WTC11 (cell line): ENCODE data around the gene SH3PXD2A. TPM values are rescaled to one million over a fixed set of nuclear protein-coding genes. Genes with fewer than 3 reads are reported as not detected.

Experiments used
- ATAC-seq: fragments of 200-7000 bp; cut with Tn5 transposase; 2 replicates; pipeline ENCODE4 v1.10.0; 2021; ENCODE audit warnings: mild to moderate bottlenecking, moderate library complexity
- CTCF ChIA-PET: fragments of 300-600 bp; sonication (Branson Sonifier 250); formaldehyde crosslinking; loops from one replicate; lab custom pipeline; 2021; ENCODE audit warnings: antibody characterized with exemption; lab: Charles Lee
- POLR2A ChIA-PET: fragments of 350-600 bp; sonication (Branson Sonifier 250); formaldehyde crosslinking; loops from one replicate; lab custom pipeline; 2021; ENCODE audit warnings: antibody characterized with exemption; lab: Charles Lee
- DNase-seq: peaks from one replicate; pipeline ENCODE4 v3.0.0; 2021; ENCODE audit warnings: low spot score
- H3K27ac Mint-ChIP-seq: 2 replicates; pipeline ENCODE4 v1.8.0; 2021; ENCODE audit warnings: mixed read lengths
- H3K27me3 Mint-ChIP-seq: 2 replicates; pipeline ENCODE4 v1.8.0; 2021; ENCODE audit warnings: low read depth, mild to moderate bottlenecking, moderate library complexity, mixed read lengths
- H3K36me3 Mint-ChIP-seq: 2 replicates; pipeline ENCODE4 v1.8.0; 2021; ENCODE audit warnings: mixed read lengths
- H3K4me1 Mint-ChIP-seq: 2 replicates; pipeline ENCODE4 v1.8.0; 2022; ENCODE audit warnings: mixed read lengths
- H3K4me3 Mint-ChIP-seq: 2 replicates; pipeline ENCODE4 v1.8.0; 2021; ENCODE audit warnings: mild to moderate bottlenecking, moderate library complexity, mixed read lengths
- H3K9me3 Mint-ChIP-seq: 2 replicates; pipeline ENCODE4 v1.8.0; 2021; ENCODE audit warnings: mixed read lengths
- AFF4 ChIP-seq: sonication (generic); formaldehyde crosslinking; IDR thresholded peaks from 2 replicates; pipeline ENCODE4 v1.8.1; 2023; ENCODE audit warnings: mild to moderate bottlenecking, missing genetic modification reagents, borderline replicate concordance
- ARID4B ChIP-seq: sonication (generic); formaldehyde crosslinking; IDR thresholded peaks from 2 replicates; pipeline ENCODE4 v1.8.0; 2023; ENCODE audit warnings: missing genetic modification reagents, mild to moderate bottlenecking, borderline replicate concordance
- E2F5 ChIP-seq: sonication (generic); formaldehyde crosslinking; IDR thresholded peaks from 2 replicates; pipeline ENCODE4 v1.8.1; 2022; ENCODE audit warnings: mild to moderate bottlenecking, moderate library complexity, missing genetic modification reagents
- FOXK1 ChIP-seq: sonication (generic); formaldehyde crosslinking; IDR thresholded peaks from 2 replicates; pipeline ENCODE4 v1.8.0; 2022; ENCODE audit warnings: mild to moderate bottlenecking, moderate library complexity, missing genetic modification reagents
- GRHL2 ChIP-seq: fragments of 250-450 bp; sonication (Bioruptor Pico); IDR thresholded peaks from 2 replicates; pipeline ENCODE4 v1.8.0; 2022; ENCODE audit warnings: mild to moderate bottlenecking, moderate library complexity; ENCODE audit not compliant: insufficient replicate concordance, severe bottlenecking
- JUN ChIP-seq: sonication (generic); formaldehyde crosslinking; IDR thresholded peaks from 2 replicates; pipeline ENCODE4 v1.8.0; 2023; ENCODE audit warnings: mild to moderate bottlenecking, missing genetic modification reagents
- MAX ChIP-seq: sonication (generic); formaldehyde crosslinking; IDR thresholded peaks from 2 replicates; pipeline ENCODE4 v1.8.0; 2022; ENCODE audit warnings: mild to moderate bottlenecking, missing genetic modification reagents
- MXD4 ChIP-seq: fragments of 250-450 bp; sonication (Bioruptor Pico); IDR thresholded peaks from 2 replicates; pipeline ENCODE4 v1.8.0; 2021; ENCODE audit warnings: mild to moderate bottlenecking, moderate library complexity, borderline replicate concordance
- NR2C2 ChIP-seq: sonication (generic); formaldehyde crosslinking; IDR thresholded peaks from 2 replicates; pipeline ENCODE4 v1.8.0; 2022; ENCODE audit warnings: mild to moderate bottlenecking, missing genetic modification reagents
- SP1 ChIP-seq: sonication (generic); formaldehyde crosslinking; conservative IDR thresholded peaks from 2 replicates; pipeline ENCODE4 v1.8.1; 2022; ENCODE audit warnings: missing genetic modification reagents
- TEAD1 ChIP-seq: sonication (generic); formaldehyde crosslinking; IDR thresholded peaks from 2 replicates; pipeline ENCODE4 v1.8.0; 2022; ENCODE audit warnings: mild to moderate bottlenecking, missing genetic modification reagents
- TP53 ChIP-seq: sonication (generic); formaldehyde crosslinking; IDR thresholded peaks from 2 replicates; pipeline ENCODE4 v1.8.1; 2023; ENCODE audit warnings: mild to moderate bottlenecking, missing genetic modification reagents
- USF1 ChIP-seq: sonication (generic); formaldehyde crosslinking; IDR thresholded peaks from 2 replicates; pipeline ENCODE4 v1.8.0; 2022; ENCODE audit warnings: mild to moderate bottlenecking, missing genetic modification reagents
- ZBTB43 ChIP-seq: sonication (generic); formaldehyde crosslinking; IDR thresholded peaks from 2 replicates; pipeline ENCODE4 v1.8.1; 2023; ENCODE audit warnings: mild to moderate bottlenecking, missing genetic modification reagents
- ZNF232 ChIP-seq: sonication (generic); formaldehyde crosslinking; IDR thresholded peaks from 2 replicates; pipeline ENCODE4 v1.8.0; 2022; ENCODE audit warnings: mild to moderate bottlenecking, missing genetic modification reagents
- total RNA-seq: library from RNA; stranded (reverse); gene quantifications from 3 replicates; pipeline ENCODE4 v1.2.3, GENCODE V29; 2021

SH3PXD2A gene
- total RNA-seq, 1 experiment from 2014 or later = 15.7 TPM

GRCh38 chr10:103669243-103669929 lies 186.0 kb downstream of the SH3PXD2A start:
- H3K27ac Mint-ChIP-seq = peak overlapping the region; percentile 95
- H3K4me1 Mint-ChIP-seq = peaks cover 28% of the 10 kb centered on the region
- peak; percentile 29 for ATAC-seq
- CTCF ChIA-PET = interaction anchor here (0.6 to 3.0 kb wide), 6 partner anchors 8 to 184 kb away, joined by 3 to 15 read pairs (median 5); no protein-coding TSS in a partner anchor
- DNase-seq = no peak
- no peak overlapping the region for H3K4me3 Mint-ChIP-seq
- H3K9me3 Mint-ChIP-seq = no peaks in the 10 kb centered on the region
- no peaks in the 10 kb centered on the region for H3K27me3 Mint-ChIP-seq
- H3K36me3 Mint-ChIP-seq = no peaks in the 10 kb centered on the region
- TF ChIP-seq ZBTB43 (CRISPR knock-in tag) (no peak), JUN (CRISPR knock-in tag) (no peak), MAX (CRISPR knock-in tag) (no peak), TP53 (CRISPR knock-in tag) (no peak), USF1 (CRISPR knock-in tag) (no peak), SP1 (no peak), GRHL2 (CRISPR knock-in tag) (no peak), AFF4 (CRISPR knock-in tag) (no peak), TEAD1 (CRISPR knock-in tag) (no peak), NR2C2 (CRISPR knock-in tag) (no peak), MXD4 (CRISPR knock-in tag) (no peak), FOXK1 (no peak), E2F5 (no peak), ZNF232 (CRISPR knock-in tag) (no peak), ARID4B (CRISPR knock-in tag) (no peak)
- POLR2A ChIA-PET = no interaction called here
